Myocyte (in vitro differentiated cells): ENCODE results near the gene METTL24. TPM values are rescaled to one million over a fixed set of nuclear protein-coding genes. Genes with fewer than 3 reads are reported as not detected.

Source experiments
- DNase-seq: peaks from one replicate; pipeline ENCODE4 v3.0.0-alpha.2; 2012; ENCODE audit warnings: low read depth
- total RNA-seq: library from RNA; depleted of rRNA; stranded (reverse); fragments of >200 nt; gene quantifications from 2 replicates; pipeline ENCODE4 v1.2.3, GENCODE V29; 2014

Gene METTL24
- total RNA-seq, 1 donor from 2014 or later: not detected

DNA sequence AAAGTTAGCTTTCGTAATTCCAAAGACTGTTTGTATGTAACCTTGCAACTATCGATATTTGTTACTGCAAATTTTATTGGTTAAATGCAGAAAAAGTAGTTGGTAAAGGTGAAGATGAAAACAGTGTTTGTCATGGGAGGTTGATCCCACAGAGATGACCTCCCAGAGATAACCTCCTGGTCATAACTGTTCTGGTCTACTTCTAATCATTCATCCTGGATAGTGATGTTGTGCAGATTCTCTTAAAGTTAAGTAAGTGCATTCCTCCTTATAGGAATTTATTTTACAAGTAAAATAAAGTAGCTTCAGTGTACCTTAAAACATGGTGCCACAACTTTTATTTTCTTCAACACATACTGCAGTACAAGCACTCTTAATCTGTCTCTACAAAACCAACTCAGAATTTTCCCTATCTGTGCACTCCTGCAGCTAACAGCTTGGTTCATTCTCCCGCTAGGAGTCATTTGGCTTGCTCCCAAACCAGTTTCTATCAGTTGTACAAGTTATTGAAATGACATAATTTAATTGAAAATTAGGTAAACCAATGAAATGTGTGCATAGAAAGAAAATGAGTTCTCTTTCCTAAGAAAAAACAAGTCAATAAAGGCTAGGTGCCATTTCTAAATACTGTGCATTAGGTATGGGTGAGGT, 19.2 kb downstream of the METTL24 start:
- no peak for DNase-seq

DNA sequence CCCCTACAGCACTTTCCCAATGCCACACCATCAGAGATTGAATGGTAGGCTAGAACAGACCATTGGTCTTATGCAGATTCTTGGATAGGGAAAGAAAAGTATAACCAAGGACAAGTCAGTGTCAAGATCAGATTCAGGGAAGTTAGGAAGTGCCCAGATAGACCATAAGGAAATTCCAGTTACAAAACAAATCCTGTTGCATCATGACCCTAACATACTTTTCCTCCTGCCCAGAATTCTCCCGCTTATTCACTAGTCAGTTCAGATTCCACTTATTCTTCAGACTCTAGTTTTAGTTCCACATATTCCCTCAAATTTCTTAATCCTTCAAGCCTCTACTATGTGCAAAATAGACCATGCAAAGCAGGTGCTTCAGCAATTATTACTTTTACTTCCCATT, 20.7 kb downstream of the METTL24 start:
- DNase-seq: no peak

GRCh38 chr6:110334423-110335180, 23.5 kb downstream of the METTL24 start:
- DNase-seq: no peak

DNA sequence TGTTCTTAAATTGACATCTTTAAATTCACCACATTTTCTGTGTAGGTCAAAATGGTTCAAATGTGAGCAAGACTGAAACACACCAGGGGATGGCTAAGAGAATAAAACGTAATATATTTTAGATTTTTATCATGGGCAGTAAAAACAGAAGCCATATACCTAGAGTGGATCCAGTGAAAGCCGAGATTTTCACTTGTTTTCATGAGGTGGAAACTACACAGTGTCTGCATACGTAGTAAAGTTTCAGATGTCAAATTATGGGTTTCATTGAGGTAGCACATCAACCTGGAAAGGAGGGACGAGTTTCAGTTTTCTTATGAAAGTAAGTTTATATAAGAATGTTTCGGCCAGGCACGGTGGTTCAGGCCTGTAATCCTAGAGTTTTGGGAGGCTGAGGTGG, 25.9 kb downstream of the METTL24 start:
- DNase-seq: no peak

GRCh38 chr6:110331816-110332215, 26.3 kb downstream of the METTL24 start:
- DNase-seq: no peak

DNA sequence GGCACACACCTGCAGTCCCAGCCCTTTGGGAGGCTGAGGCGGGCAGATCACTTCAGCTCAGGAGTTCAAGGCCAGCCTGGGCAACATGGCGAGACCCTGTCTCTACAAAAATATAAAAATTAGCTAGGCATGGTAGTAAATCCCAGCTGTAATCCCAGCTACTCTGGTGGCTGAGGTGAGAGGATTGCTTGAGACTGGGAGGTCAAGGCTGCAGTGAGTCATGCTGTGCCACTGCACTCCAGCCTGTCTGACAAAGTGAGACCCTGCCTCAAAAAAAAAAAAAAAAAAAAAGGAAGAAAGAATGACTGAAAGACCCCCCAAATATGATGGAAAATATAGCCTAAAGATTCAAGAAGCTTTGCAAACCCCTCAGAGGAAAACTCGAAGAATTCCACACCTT, 26.8 kb downstream of the METTL24 start:
- DNase-seq: no peak

DNA sequence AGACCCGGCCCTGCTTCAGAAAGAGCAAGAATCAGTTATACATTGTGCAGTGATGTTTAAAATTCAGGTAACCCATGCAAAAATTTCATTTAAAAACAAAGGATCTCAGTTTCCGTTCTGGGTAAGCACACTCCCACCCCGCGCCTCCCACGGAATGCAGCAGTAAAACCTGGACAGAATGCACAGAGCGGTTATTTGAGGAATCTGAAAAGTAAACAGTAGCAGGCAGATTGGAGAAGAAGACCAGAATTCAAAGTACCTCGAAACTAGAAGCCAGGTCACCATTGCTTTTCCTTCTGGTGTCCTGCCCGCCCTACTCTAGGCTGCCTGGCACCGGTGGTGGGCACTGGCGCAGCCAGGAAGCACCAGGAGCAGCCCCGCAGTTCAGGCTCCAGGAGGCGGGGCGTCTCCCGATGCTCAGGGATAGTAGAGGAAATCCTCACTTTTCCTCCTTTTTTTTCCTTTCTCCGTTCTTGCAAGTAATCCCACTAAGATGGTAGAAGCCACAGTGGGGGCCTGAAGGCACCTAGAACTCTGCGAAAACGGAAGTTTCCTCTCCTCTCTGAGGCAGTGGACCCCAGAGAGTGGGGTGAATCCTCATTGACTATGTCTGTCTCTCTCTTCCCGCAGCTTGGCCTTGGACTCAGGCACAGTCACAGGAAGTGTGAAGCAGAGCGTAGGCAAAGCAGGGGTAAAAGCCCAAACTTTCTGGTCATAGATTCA, 28.3 kb downstream of the METTL24 start:
- no peak for DNase-seq

DNA sequence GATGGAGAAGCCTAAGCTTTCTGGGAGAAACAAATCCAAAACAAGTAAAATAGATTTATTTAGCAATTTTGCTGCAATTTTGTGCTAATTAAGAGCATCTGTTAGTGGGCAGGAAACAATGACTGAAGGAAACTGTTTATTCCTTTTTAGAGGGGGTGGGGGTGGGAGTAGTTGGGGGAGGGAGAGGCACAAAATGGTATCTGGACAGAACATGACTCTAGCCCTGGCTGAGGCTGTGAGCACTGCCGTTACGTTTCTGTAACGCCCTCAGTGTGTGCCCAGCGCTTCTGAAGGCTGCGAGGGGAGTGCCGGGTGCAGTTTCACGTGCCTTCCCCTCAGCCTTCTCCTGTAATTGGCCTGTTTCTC, 28.8 kb downstream of the METTL24 start:
- no peak for DNase-seq

DNA sequence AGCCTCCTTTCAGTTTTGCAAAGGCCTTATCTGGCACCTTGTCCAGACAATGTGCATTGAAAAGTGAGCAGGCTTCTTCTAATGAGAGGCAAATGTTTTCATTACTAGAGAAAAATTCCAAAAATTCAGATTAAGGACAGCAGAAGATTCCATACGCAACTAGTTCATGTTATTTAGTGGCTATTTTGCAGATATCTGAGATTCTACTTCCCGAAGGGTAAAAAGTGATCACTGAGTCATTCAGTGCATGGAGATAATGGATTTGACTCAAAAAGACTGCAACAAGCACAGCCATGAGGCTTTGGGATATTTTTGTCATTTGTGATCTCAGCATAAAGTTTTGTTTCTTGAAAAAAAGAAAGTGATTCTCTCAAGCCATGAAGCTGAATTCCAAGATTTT, 29.9 kb downstream of the METTL24 start:
- no peak for DNase-seq

GRCh38 chr6:110327391-110327790, 30.8 kb downstream of the METTL24 start:
- no peak for DNase-seq

DNA sequence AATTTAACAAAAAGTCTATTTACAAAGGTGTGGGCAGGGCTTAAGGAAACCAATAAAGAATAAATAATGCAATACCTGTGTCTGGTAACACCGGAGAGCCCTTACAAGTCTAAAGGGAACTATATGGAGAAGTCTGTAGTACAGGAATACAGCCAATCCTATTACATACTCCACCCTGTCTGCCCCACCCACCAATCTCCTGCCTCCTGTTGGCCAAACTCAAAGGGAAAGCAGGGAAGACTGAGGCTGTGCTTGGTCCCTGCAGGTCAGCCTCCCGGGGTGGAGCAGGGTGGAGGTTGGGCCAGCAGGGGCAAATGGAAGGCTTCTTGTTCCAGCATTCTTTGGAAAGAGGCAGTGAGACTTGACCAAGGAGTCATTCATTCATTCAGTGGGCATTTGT, 31.5 kb downstream of the METTL24 start:
- DNase-seq: no peak

DNA sequence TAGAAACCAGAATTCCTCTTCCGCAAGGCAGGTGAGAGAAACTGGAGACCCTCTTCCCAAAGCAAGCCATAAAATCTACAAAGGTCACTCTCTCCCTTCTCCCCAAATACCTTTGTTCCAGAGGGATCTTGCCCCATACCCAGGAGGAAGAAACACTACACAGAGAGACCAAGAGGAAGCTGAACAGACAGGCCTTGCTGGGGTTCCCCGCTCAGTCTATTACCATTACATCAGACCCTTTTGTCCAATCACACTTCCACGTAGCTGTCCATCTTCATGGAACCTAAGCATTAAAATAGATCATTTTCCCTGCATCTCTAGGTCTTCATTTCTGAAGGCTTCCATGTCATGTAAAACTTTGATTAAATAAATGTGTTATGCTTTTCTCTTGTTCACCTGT, 32.1 kb downstream of the METTL24 start:
- DNase-seq: no peak

DNA sequence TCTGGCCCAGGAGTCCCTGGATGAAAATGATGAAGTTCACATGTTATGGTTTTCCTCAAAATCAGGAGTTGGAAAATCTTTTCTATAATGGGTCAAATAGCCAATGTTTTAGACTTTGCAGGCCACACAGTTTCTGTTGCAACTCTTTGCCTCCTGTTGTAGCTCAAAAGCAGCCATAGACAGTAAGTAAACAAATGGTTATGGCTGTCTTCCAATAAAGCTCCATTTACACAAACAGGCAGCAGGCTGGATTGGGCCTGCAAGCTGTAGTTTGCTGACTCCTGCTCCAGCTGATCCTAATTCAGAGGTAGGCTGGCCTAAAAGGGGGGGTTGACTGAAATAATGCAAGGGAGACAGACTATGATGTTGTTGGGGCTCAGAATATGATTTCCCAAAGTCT, 33.0 kb downstream of the METTL24 start:
- peak; percentile 17 for DNase-seq

DNA sequence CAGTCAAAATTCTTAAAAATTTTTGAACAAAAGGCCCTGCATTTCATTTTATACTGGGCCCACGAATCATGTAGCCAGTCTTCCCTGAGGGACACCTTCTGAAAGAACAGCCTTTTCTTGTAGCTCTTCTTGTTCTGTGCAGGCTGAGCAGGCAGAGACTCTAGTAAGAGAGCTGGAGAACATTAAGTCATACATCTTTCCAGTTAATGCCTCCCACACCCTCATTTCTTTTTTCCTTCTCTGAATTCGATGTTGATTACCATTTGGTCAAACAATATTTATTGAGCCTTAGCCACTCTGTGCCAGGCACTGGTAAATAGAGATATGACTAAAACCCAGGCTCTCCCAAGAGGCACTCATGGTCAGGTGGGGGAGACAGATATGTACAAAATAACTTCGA, 33.6 kb downstream of the METTL24 start:
- DNase-seq: no peak

DNA sequence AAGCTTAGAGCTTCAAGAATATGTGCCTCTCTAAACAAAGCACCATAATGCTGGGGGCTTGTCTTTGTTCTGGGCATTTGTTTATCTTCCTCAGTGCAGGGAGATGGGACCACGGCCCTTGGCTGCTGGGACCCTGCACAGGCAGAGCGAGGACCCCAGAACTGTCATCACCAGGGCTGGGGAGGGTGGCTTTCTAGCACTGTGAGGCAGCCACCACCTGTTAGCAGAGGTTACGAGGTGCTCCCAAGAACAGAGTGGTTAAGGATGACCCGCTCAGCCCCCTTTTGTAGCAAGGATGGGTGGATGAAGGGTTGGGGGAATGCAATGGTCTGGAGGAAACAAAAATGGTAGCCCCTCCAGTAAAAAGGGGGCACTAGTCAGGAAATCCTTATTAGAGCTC, 34.9 kb downstream of the METTL24 start:
- DNase-seq: no peak

GRCh38 chr6:110322874-110323242, 35.3 kb downstream of the METTL24 start:
- DNase-seq: no peak

DNA sequence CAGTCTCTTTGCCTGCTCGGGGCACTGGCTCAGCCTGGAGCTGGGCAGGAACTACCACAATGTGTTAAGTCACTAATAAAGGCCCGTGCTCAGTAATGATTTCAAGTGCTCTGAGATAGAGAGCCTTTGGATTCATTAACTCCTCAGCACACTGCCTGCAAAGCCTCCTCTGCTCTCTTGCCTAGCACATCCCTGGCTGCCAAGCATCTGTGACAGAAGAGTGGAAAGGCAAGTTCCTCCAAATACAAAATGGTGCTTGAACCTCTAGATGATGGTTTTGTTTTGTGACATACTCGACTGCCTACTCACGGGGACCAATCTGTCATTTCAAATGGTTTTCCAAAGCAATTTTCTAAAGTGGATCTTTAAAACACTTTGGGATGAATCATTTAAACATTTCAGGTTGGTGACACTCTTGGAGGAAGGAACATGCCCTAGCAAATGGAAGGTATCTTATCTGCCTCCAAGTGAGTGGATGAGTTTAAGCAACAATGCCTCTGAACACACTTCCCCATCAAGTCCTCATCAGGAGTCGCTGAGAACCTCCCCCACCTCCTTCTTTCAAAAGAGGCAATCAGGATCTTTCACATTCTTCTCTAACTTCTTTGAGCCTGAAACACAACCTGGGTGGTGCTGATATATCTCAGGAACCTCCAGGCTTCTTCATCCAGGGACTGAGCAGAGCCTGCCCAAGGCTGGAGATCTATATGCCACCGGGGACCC, 35.8 kb downstream of the METTL24 start:
- no peak for DNase-seq

DNA sequence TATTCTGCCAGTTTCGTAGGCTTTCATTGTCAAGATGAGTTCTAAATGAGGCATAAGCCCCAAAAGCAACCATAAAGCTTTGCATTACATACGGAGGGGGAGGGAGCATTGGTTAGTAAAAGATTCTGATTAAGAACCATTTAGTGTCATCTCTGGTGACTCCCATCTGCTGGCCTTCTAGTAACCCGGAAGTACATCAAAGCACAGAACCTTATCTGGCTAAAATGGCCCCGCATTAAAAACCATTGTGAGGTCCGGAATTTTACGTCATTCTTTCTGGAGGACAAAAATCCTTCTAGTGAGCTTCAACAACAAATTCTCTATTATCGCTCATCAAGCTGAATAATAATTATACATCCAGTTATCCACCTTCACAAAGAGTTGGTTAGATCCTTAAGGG, 37.8 kb downstream of the METTL24 start:
- DNase-seq: no peak

- DNase-seq: no peak
These were observed 38.3 kb downstream of the METTL24 start for GRCh38 chr6:110319843-110320242.

- no peak for DNase-seq
These were observed 38.8 kb downstream of the METTL24 start for GRCh38 chr6:110319381-110319780.

DNA sequence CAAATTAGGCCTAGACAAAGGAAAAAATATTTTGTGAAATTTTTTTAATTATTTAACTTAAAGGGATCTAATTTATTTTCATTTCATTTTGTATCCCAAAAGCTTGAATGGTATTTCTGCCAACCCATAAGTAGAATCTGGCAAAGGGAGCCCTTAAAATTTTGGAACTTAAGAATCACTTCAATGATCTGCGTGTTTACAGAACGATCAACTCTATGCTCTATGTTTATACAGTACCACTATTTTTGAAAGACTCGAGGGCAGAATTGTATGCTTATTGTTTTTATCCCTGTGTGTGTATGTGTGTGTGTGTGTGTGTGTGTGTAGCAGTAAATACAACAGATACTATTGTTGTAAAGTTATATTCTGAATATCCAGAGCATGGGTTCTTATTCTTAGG, 39.2 kb downstream of the METTL24 start:
- no peak for DNase-seq

- DNase-seq: no peak
These were observed 40.5 kb downstream of the METTL24 start for GRCh38 chr6:110317646-110318045.
